HuH-7 (cell line): ENCODE results near the gene PPP2R5E.
"Not testable (repeated sequence)": the region's sequence is repeated elsewhere in the genome, so short reads cannot be mapped to it uniquely, and the experiment has no call there.

Experiments
- DNase-seq: peaks from one replicate; pipeline ENCODE4 v3.0.0; 2011; ENCODE audit warnings: low spot score

Gene PPP2R5E

GRCh38 chr14:63543000-63543825 lies at the start of gene PPP2R5E:
Gene PPP2R5E (minus strand): TSS chr14:63543377. CDS start chr14:63539685, 3,692 bp downstream.
- DNase-seq, result peak; percentile 95

- DNase-seq, result not testable (repeated sequence)
These were observed 39.9 kb upstream of the PPP2R5E start for GRCh38 chr14:63583046-63583445.

GRCh38 chr14:63581491-63581890 lies 38.3 kb upstream of the PPP2R5E start:
- DNase-seq, result no peak

GRCh38 chr14:63578300-63578699 lies 35.1 kb upstream of the PPP2R5E start:
- no peak for DNase-seq

- DNase-seq, result no peak
These were observed 30.4 kb upstream of the PPP2R5E start for GRCh38 chr14:63573581-63573980.

- no peak for DNase-seq
These were observed 22.3 kb upstream of the PPP2R5E start for GRCh38 chr14:63565448-63565847.

GRCh38 chr14:63564318-63564717 lies 21.1 kb upstream of the PPP2R5E start:
- no peak for DNase-seq

GRCh38 chr14:63563370-63564026 lies 20.3 kb upstream of the PPP2R5E start:
- DNase-seq, result no peak

- DNase-seq, result no peak
These were observed 19.2 kb upstream of the PPP2R5E start for GRCh38 chr14:63562405-63562804.

GRCh38 chr14:63555572-63555971 lies 12.4 kb upstream of the PPP2R5E start:
- DNase-seq, result no peak

GRCh38 chr14:63551332-63551731 lies 8.2 kb upstream of the PPP2R5E start:
- no peak for DNase-seq

- no peak for DNase-seq
These were observed 4.7 kb upstream of the PPP2R5E start for GRCh38 chr14:63547798-63548335.

- no peak for DNase-seq
These were observed 2.3 kb upstream of the PPP2R5E start for GRCh38 chr14:63545431-63545830.

- peak; percentile 44 for DNase-seq
These were observed 1.6 kb upstream of the PPP2R5E start for GRCh38 chr14:63544591-63545299.

GRCh38 chr14:63543826-63544406 lies 739 bp upstream of the PPP2R5E start:
- no peak for DNase-seq

GRCh38 chr14:63542231-63542999 lies 762 bp downstream of the PPP2R5E start:
- DNase-seq, result no peak

- DNase-seq, result no peak
These were observed 7.3 kb downstream of the PPP2R5E start for GRCh38 chr14:63535918-63536317.

- DNase-seq, result no peak
These were observed 9.7 kb downstream of the PPP2R5E start for GRCh38 chr14:63533474-63533873.

- no peak for DNase-seq
These were observed 18.5 kb downstream of the PPP2R5E start for GRCh38 chr14:63524537-63525155.

GRCh38 chr14:63523735-63524426 lies 19.3 kb downstream of the PPP2R5E start:
- no peak for DNase-seq
